Aorta (tissue), 5 donors: ENCODE results near the gene GRIN2D. TPM values are rescaled to one million over a fixed set of nuclear protein-coding genes. Genes with fewer than 3 reads are reported as not detected.

Source experiments
- ATAC-seq: fragments of 200-7000 bp; cut with Tn5 transposase; one replicate; pipeline ENCODE4 v1.9.1; 2022; ENCODE audit warnings: moderate library complexity; ENCODE audit not compliant: low FRiP score
- DNase-seq, 2 donors: peaks; one replicate each; pipeline ENCODE4 v3.0.0-alpha.2; 2020
- H3K27ac ChIP-seq, 2 donors: one replicate each; pipeline ENCODE4 v1.5.1; 2013; ENCODE audit warnings: low read length in 2 of 2, mild to moderate bottlenecking in 2 of 2, moderate library complexity in 2 of 2, control low read depth in 1 of 2, inconsistent platforms in 1 of 2, low read depth in 1 of 2
- H3K27me3 ChIP-seq, 2 donors: one replicate each; pipeline ENCODE4 v1.6.1; 2013; ENCODE audit warnings: control low read depth in 1 of 2, low read length in 1 of 2, mild to moderate bottlenecking in 1 of 2, moderate library complexity in 1 of 2; ENCODE audit not compliant: insufficient read depth in 2 of 2, control insufficient read depth in 1 of 2
- H3K36me3 ChIP-seq, 2 donors: one replicate each; pipeline ENCODE4 v1.6.1; 2013; ENCODE audit warnings: control low read depth in 1 of 2, low read length in 1 of 2, mild to moderate bottlenecking in 1 of 2; ENCODE audit not compliant: insufficient read depth in 2 of 2, control insufficient read depth in 1 of 2
- H3K4me1 ChIP-seq, 2 donors: one replicate each; pipeline ENCODE4 v1.6.1; 2013; ENCODE audit warnings: low read length in 2 of 2, control low read depth in 1 of 2, mild to moderate bottlenecking in 1 of 2, moderate library complexity in 1 of 2; ENCODE audit not compliant: insufficient read depth in 2 of 2, control insufficient read depth in 1 of 2
- H3K4me3 ChIP-seq, 2 donors: one replicate each; pipeline ENCODE4 v1.5.1; 2013; ENCODE audit warnings: low read length in 2 of 2, control low read depth in 1 of 2, mild to moderate bottlenecking in 1 of 2
- H3K9me3 ChIP-seq: one replicate; pipeline ENCODE4 v1.6.1; 2013; ENCODE audit warnings: mild to moderate bottlenecking, low read length; ENCODE audit not compliant: control insufficient read depth
- WGBS, 2 donors: extraction: QIAGEN DNeasy Blood & Tissue Kit; methylation state at CpG; one replicate each; pipeline ENCODE4 v1.1.7; 2013; 5-methylcytosine and 5-hydroxymethylcytosine counted together
- intact Hi-C, 2 donors: fragments of 100-400 bp; cut with DNase I; formaldehyde crosslinking; loops; one replicate each; pipeline versions ENCODE4 v1.14.2 to v1.15.0; 2022
- long read RNA-seq, 2 donors: library from polyadenylated mRNA; unstranded; transcript quantifications; one replicate each; pipeline ENCODE4 v2.0.0, GENCODE V29; 2020 to 2021
- polyA plus RNA-seq, 2 donors: library from polyadenylated mRNA; stranded (reverse); fragments of 200-250 nt; gene quantifications; one replicate each; pipeline ENCODE4 v1.2.3, GENCODE V29; 2013
- total RNA-seq, 2 donors: library from RNA; stranded (reverse); fragmentation: NEBNext Ultra II Directional; extraction: Animal tissue kit (Norgen Biotek cat#: 25700); gene quantifications; one replicate each; pipeline ENCODE4 v1.2.1, GENCODE V29; 2021
- donor health status: healthy with polysubstance abuse.
- donor health status: Bipolar disorder and iron deficiency.
- donor health status: DM: no; HTN: no; CAD: no.
- donor health status: DM: no; HTN: no; CAD: no.
- donor health status: DM: yes; HTN: yes; CAD: no.

The GRIN2D gene
- total RNA-seq (1 to 10 TPM in 1 of 2 donors, under 1 TPM in 1; 0.91 to 4.0 TPM), polyA plus RNA-seq (under 1 TPM in 1 of 2 donors, not detected in 1; 0.03 TPM)
- long read RNA-seq, donor 1 = 0 reads
- long read RNA-seq, donor 2, partial matches to known transcripts = 1 of 1 reads
- long read RNA-seq, donor 2, other reads (novel, unspliced or antisense) = 0 of 1 reads

- intact Hi-C loops = loop anchor here in 1 of 2 donors (5.0 kb wide), 1 partner anchor 71 kb away; a partner anchor contains a TSS
- WGBS, 2 donors = 2% methylated on average over 37 to 40 of the region's 40 CpGs
- Histone ChIP-seq H3K4me1 (no peaks in the 10 kb centered on the region), H3K4me3 (no peak within 1 kb of the TSS), H3K36me3 (no peaks in the 10 kb centered on the region), H3K27me3 (no peaks in the 10 kb centered on the region), H3K9me3 (no peaks in the 10 kb centered on the region), H3K27ac (no peak within 1 kb of the TSS)
- ATAC-seq (no peak), DNase-seq (no peak)
These were observed at the start of gene GRIN2D for GRCh38 chr19:48393559-48394330. Gene GRIN2D, plus strand, starts transcription at chr19:48393668. Its CDS starts 4,725 bp downstream, at chr19:48398393.

GRCh38 chr19:48344892-48345291 lies 48.6 kb upstream of the GRIN2D start:
- no peaks in the 10 kb centered on the region for H3K27me3 ChIP-seq
- no peak overlapping the region for H3K4me3 ChIP-seq
- intact Hi-C loops = no loop called here
- WGBS, 2 donors = 93 to 98% methylated on average over 6 of the region's 6 CpGs
- H3K36me3 ChIP-seq = no peaks in the 10 kb centered on the region
- no peak for DNase-seq
- H3K4me1 ChIP-seq = no peaks in the 10 kb centered on the region
- ATAC-seq = no peak
- no peaks in the 10 kb centered on the region for H3K9me3 ChIP-seq
- H3K27ac ChIP-seq = no peak overlapping the region

- 88 to 94% methylated on average over 2 of the region's 2 CpGs for WGBS, 2 donors
- DNase-seq = no peak
- Histone ChIP-seq H3K4me3 (no peak overlapping the region), H3K27me3 (no peaks in the 10 kb centered on the region), H3K36me3 (no peaks in the 10 kb centered on the region), H3K4me1 (no peaks in the 10 kb centered on the region), H3K27ac (no peak overlapping the region), H3K9me3 (no peaks in the 10 kb centered on the region)
- intact Hi-C loops = no loop called here
- ATAC-seq = no peak
These were observed 47.3 kb upstream of the GRIN2D start for GRCh38 chr19:48346191-48346590.

- DNase-seq (no peak), ATAC-seq (no peak)
- Histone ChIP-seq H3K36me3 (no peaks in the 10 kb centered on the region), H3K4me3 (no peak overlapping the region), H3K4me1 (no peaks in the 10 kb centered on the region), H3K9me3 (no peaks in the 10 kb centered on the region), H3K27me3 (no peaks in the 10 kb centered on the region), H3K27ac (no peak overlapping the region)
- 78 to 79% methylated on average over 5 of the region's 5 CpGs for WGBS, 2 donors
- intact Hi-C loops = no loop called here
These were observed 45.4 kb upstream of the GRIN2D start for GRCh38 chr19:48348045-48348444.

- DNase-seq (no peak), ATAC-seq (no peak)
- H3K27ac ChIP-seq = no peak overlapping the region
- H3K27me3 ChIP-seq = no peaks in the 10 kb centered on the region
- no peaks in the 10 kb centered on the region for H3K4me1 ChIP-seq
- 91 to 93% methylated on average over 7 of the region's 7 CpGs for WGBS, 2 donors
- no peak overlapping the region for H3K4me3 ChIP-seq
- intact Hi-C loops = no loop called here
- H3K36me3 ChIP-seq = no peaks in the 10 kb centered on the region
- no peaks in the 10 kb centered on the region for H3K9me3 ChIP-seq
These were observed 44.7 kb upstream of the GRIN2D start for GRCh38 chr19:48348737-48349136.

GRCh38 chr19:48350856-48351255 lies 42.6 kb upstream of the GRIN2D start:
- ATAC-seq (no peak), DNase-seq (no peak)
- H3K4me3 ChIP-seq = no peak overlapping the region
- intact Hi-C loops = no loop called here
- no peak overlapping the region for H3K27ac ChIP-seq
- WGBS, 2 donors = 92 to 93% methylated on average over 5 of the region's 5 CpGs
- no peaks in the 10 kb centered on the region for H3K27me3 ChIP-seq
- no peaks in the 10 kb centered on the region for H3K9me3 ChIP-seq
- H3K4me1 ChIP-seq = no peaks in the 10 kb centered on the region
- no peaks in the 10 kb centered on the region for H3K36me3 ChIP-seq

- DNase-seq = peak; percentile 76 to 90
- Histone ChIP-seq H3K4me3 (no peak overlapping the region), H3K27ac (no peak overlapping the region), H3K9me3 (no peaks in the 10 kb centered on the region), H3K36me3 (no peaks in the 10 kb centered on the region), H3K27me3 (no peaks in the 10 kb centered on the region), H3K4me1 (no peaks in the 10 kb centered on the region)
- WGBS, 2 donors = 42 to 56% methylated on average over 8 of the region's 8 CpGs
- no peak for ATAC-seq
- intact Hi-C loops = no loop called here
These were observed 42.1 kb upstream of the GRIN2D start for GRCh38 chr19:48351341-48351752.

GRCh38 chr19:48353677-48354076 lies 39.8 kb upstream of the GRIN2D start:
- no peaks in the 10 kb centered on the region for H3K9me3 ChIP-seq
- H3K4me3 ChIP-seq = no peak overlapping the region
- no peaks in the 10 kb centered on the region for H3K27me3 ChIP-seq
- H3K36me3 ChIP-seq = no peaks in the 10 kb centered on the region
- 91 to 94% methylated on average over 4 to 5 of the region's 5 CpGs for WGBS, 2 donors
- no peaks in the 10 kb centered on the region for H3K4me1 ChIP-seq
- DNase-seq (no peak), ATAC-seq (no peak)
- intact Hi-C loops = no loop called here
- H3K27ac ChIP-seq = no peak overlapping the region
